HG02610 (cell line): ENCODE data around the gene COX19.
A peak's percentile ranks its signal among the peaks of the same experiment; 100 is the strongest.

Source experiments
- ATAC-seq: cut with Tn5 transposase; IDR thresholded peaks from one replicate; pipeline ENCODE4 v1.9.1; 2021; ENCODE audit warnings: mild to moderate bottlenecking, moderate library complexity; ENCODE audit not compliant: unreplicated experiment

COX19 gene

GRCh38 chr7:974820-975681 is at the start of gene COX19:
TSS of gene COX19 (minus strand) at chr7:975549. CDS start at chr7:975509, 40 bp downstream.
- ATAC-seq: peak; percentile 75

- peak; percentile 52 for ATAC-seq
Measured at GRCh38 chr7:1024331-1024841, 49.0 kb upstream of the COX19 start.

GRCh38 chr7:1022801-1023465 is 47.6 kb upstream of the COX19 start:
- ATAC-seq: no peak

- ATAC-seq: no peak
Measured at GRCh38 chr7:1022356-1022755, 47.0 kb upstream of the COX19 start.

- ATAC-seq: no peak
Measured at GRCh38 chr7:1021931-1022330, 46.6 kb upstream of the COX19 start.

- ATAC-seq: no peak
Measured at GRCh38 chr7:1021366-1021765, 46.0 kb upstream of the COX19 start.

GRCh38 chr7:1020849-1021251 is 45.5 kb upstream of the COX19 start:
- no peak for ATAC-seq

- ATAC-seq: no peak
Measured at GRCh38 chr7:1019789-1020610, 44.7 kb upstream of the COX19 start.

- no peak for ATAC-seq
Measured at GRCh38 chr7:1019255-1019785, 44.0 kb upstream of the COX19 start.

GRCh38 chr7:1018334-1018695 is 43.0 kb upstream of the COX19 start:
- no peak for ATAC-seq

GRCh38 chr7:1017586-1018333 is 42.4 kb upstream of the COX19 start:
- ATAC-seq: no peak

- ATAC-seq: no peak
Measured at GRCh38 chr7:1016577-1017531, 41.5 kb upstream of the COX19 start.

GRCh38 chr7:1015196-1016121 is 40.1 kb upstream of the COX19 start:
- no peak for ATAC-seq

GRCh38 chr7:1014681-1015080 is 39.3 kb upstream of the COX19 start:
- ATAC-seq: no peak

GRCh38 chr7:1013581-1013980 is 38.2 kb upstream of the COX19 start:
- ATAC-seq: no peak

- ATAC-seq: no peak
Measured at GRCh38 chr7:1012716-1013095, 37.4 kb upstream of the COX19 start.

- ATAC-seq: no peak
Measured at GRCh38 chr7:1012004-1012715, 36.8 kb upstream of the COX19 start.
